ENCODE data around the gene JARID2.

JARID2 gene

GRCh38 chr6:15403094-15403755 lies 157.4 kb downstream of the JARID2 start:
- ChIA-PET POLR2A (ENCODE audit: low non-redundant PET) (no interaction called here), CTCF (no interaction called here)
- no peak for TF ChIP-seq CTCF (conservative IDR thresholded peaks at IDR 0.05; ENCODE audit: low read depth)
- H3K27ac ChIP-seq, result no peak overlapping the region
- no peak for DNase-seq (ENCODE audit: low spot score)

GRCh38 chr6:15404685-15404980 lies 158.8 kb downstream of the JARID2 start:
- CTCF ChIA-PET, result interaction anchor here (0.6 kb wide), 1 partner anchor 1458 kb away, joined by 3 read pairs; no protein-coding TSS in a partner anchor
- H3K27ac ChIP-seq, result no peak overlapping the region
- DNase-seq (ENCODE audit: low spot score), result no peak
- TF ChIP-seq CTCF (conservative IDR thresholded peaks at IDR 0.05; ENCODE audit: low read depth), result no peak
- POLR2A ChIA-PET (ENCODE audit: low non-redundant PET), result no interaction called here

- DNase-seq (ENCODE audit: low spot score), result no peak
- CTCF ChIA-PET, result interaction anchor here (0.7 kb wide), 1 partner anchor 216 kb away, joined by 3 read pairs; no protein-coding TSS in a partner anchor
- no peak for TF ChIP-seq CTCF (conservative IDR thresholded peaks at IDR 0.05; ENCODE audit: low read depth)
- POLR2A ChIA-PET (ENCODE audit: low non-redundant PET), result no interaction called here
- H3K27ac ChIP-seq, result no peak overlapping the region
These were observed 159.5 kb downstream of the JARID2 start for GRCh38 chr6:15405129-15406068.

- CTCF ChIA-PET, result no interaction called here
- POLR2A ChIA-PET (ENCODE audit: low non-redundant PET), result no interaction called here
- no peak overlapping the region for H3K27ac ChIP-seq
- DNase-seq (ENCODE audit: low spot score), result no peak
- TF ChIP-seq CTCF (conservative IDR thresholded peaks at IDR 0.05; ENCODE audit: low read depth), result no peak
These were observed 160.6 kb downstream of the JARID2 start for GRCh38 chr6:15406452-15406851.

GRCh38 chr6:15408008-15408407 lies 162.1 kb downstream of the JARID2 start:
- no peak for TF ChIP-seq CTCF (conservative IDR thresholded peaks at IDR 0.05; ENCODE audit: low read depth)
- DNase-seq (ENCODE audit: low spot score), result no peak
- POLR2A ChIA-PET (ENCODE audit: low non-redundant PET), result interaction anchor here (0.7 kb wide), 1 partner anchor 14 kb away, joined by 3 read pairs; no protein-coding TSS in a partner anchor
- CTCF ChIA-PET, result no interaction called here
- no peak overlapping the region for H3K27ac ChIP-seq

GRCh38 chr6:15408758-15409157 lies 162.9 kb downstream of the JARID2 start:
- ChIA-PET POLR2A (ENCODE audit: low non-redundant PET) (no interaction called here), CTCF (no interaction called here)
- no peak for DNase-seq (ENCODE audit: low spot score)
- H3K27ac ChIP-seq, result no peak overlapping the region
- no peak for TF ChIP-seq CTCF (conservative IDR thresholded peaks at IDR 0.05; ENCODE audit: low read depth)

All from RWPE1 (cell line).